Tibial artery (tissue), 4 donors: ENCODE measurements around the gene NOP9.
"Not testable (repeated sequence)": the region's sequence is repeated elsewhere in the genome, so short reads cannot be mapped to it uniquely, and the experiment has no call there.

ENCODE experiments used
- DNase-seq, 2 donors: peaks; one replicate each; pipeline ENCODE4 v3.0.0-alpha.2; 2019
- H3K27ac ChIP-seq, 2 donors: fragments of 200-600 bp; sonication (generic) in 1 of 2; 1 replicate in 1 of 2; 2 replicates in 1 of 2; pipeline ENCODE4 v1.5.1; 2018 to 2019; ENCODE audit warnings: mild to moderate bottlenecking in 1 of 2
- H3K27me3 ChIP-seq, 2 donors: fragments of 200-600 bp; sonication (generic) in 1 of 2; one replicate each; pipeline versions ENCODE4 v1.5.1 to v1.6.0; 2016 to 2019
- H3K36me3 ChIP-seq, 3 donors: fragments of 200-600 bp; sonication (generic) in 2 of 3; one replicate each; pipeline ENCODE4 v1.5.1; 2016 to 2019; ENCODE audit warnings: mild to moderate bottlenecking in 2 of 3
- H3K4me1 ChIP-seq, 4 donors: fragments of 200-600 bp; sonication (generic) in 2 of 4; 1 replicate in 3 of 4; 2 replicates in 1 of 4; pipeline ENCODE4 v1.5.1; 2016 to 2019
- H3K4me3 ChIP-seq, 2 donors: fragments of 200-600 bp; sonication (generic) in 1 of 2; 1 replicate in 1 of 2; 2 replicates in 1 of 2; pipeline ENCODE4 v1.5.1; 2018 to 2019; ENCODE audit warnings: mild to moderate bottlenecking in 2 of 2
- H3K9me3 ChIP-seq, 3 donors: fragments of 200-600 bp; sonication (generic) in 1 of 3; one replicate each; pipeline ENCODE4 v1.5.1; 2016 to 2019
- intact Hi-C: fragments of 100-400 bp; cut with DNase I; formaldehyde crosslinking; loops from one replicate; pipeline ENCODE4 v1.15.0; 2023; ENCODE audit warnings: low total_unique reads
- TF ChIP-seq, protein P1 (sequence below), 2 experiments: fragments of 200-600 bp in 1 of 2; fragments of 450-650 bp in 1 of 2; IDR thresholded peaks; one replicate each; pipeline ENCODE4 v1.5.1; 2017 to 2019; ENCODE audit warnings: antibody characterized with exemption in 2 of 2, mild to moderate bottlenecking in 1 of 2, moderate library complexity in 1 of 2

The NOP9 gene

DNA sequence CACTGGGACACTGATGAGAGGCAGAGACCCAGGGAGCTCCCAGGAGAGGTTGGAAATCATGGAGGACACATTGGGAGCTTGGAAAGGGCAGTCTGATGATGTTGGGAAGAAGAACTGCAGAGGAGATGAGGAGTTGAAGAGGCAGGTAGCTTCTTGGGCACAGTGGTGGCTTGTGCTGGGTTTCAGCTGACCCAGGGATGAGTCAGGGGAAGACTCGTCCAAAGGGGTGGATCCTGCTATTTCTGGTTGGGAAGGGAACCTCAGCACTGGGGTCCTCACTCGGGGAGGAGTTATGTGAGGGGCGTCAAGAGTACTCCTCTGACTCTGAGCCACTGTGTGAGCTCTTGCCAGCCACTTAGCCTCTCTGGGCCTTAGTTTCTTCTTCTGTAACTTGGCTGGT lies 23.7 kb downstream of the NOP9 start:
- Histone ChIP-seq H3K27ac (no peak overlapping the region), H3K36me3 (no peaks in the 10 kb centered on the region), H3K4me3 (no peak overlapping the region), H3K27me3 (peaks cover 0 to 26% of the 10 kb centered on the region in 2 donors), H3K9me3 (no peaks in the 10 kb centered on the region), H3K4me1 (no peaks in the 10 kb centered on the region)
- no peak for DNase-seq
- intact Hi-C loops, result no loop called here
- TF ChIP-seq, protein P1, sequence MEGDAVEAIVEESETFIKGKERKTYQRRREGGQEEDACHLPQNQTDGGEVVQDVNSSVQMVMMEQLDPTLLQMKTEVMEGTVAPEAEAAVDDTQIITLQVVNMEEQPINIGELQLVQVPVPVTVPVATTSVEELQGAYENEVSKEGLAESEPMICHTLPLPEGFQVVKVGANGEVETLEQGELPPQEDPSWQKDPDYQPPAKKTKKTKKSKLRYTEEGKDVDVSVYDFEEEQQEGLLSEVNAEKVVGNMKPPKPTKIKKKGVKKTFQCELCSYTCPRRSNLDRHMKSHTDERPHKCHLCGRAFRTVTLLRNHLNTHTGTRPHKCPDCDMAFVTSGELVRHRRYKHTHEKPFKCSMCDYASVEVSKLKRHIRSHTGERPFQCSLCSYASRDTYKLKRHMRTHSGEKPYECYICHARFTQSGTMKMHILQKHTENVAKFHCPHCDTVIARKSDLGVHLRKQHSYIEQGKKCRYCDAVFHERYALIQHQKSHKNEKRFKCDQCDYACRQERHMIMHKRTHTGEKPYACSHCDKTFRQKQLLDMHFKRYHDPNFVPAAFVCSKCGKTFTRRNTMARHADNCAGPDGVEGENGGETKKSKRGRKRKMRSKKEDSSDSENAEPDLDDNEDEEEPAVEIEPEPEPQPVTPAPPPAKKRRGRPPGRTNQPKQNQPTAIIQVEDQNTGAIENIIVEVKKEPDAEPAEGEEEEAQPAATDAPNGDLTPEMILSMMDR (IDR thresholded peaks at IDR 0.05), result no peak

DNA sequence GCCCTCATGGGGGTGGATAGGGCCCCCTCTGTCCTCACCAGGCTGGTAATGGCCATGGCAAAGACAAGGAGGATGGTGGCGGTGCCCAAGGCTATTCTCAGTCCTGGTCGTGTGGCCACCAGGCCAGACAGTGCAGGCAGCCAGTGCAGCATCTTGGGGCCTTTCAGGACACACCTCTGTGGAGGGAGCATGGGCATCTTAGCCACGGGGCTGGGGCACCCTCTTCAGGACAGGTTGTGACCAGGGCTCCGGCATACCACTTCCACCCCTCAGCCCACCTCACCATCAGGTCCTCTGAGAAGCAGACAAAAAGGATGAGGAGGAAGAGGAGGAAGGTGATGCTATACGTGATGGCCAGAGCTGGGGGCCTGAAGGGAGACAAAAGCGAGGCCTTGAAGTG lies 24.4 kb downstream of the NOP9 start:
- Histone ChIP-seq H3K9me3 (no peaks in the 10 kb centered on the region), H3K27me3 (peaks cover 0 to 19% of the 10 kb centered on the region in 2 donors), H3K36me3 (no peaks in the 10 kb centered on the region), H3K27ac (no peak overlapping the region), H3K4me3 (no peak overlapping the region), H3K4me1 (no peaks in the 10 kb centered on the region)
- no peak for DNase-seq
- intact Hi-C loops, result no loop called here
- TF ChIP-seq, protein P1 (IDR thresholded peaks at IDR 0.05), result no peak

DNA sequence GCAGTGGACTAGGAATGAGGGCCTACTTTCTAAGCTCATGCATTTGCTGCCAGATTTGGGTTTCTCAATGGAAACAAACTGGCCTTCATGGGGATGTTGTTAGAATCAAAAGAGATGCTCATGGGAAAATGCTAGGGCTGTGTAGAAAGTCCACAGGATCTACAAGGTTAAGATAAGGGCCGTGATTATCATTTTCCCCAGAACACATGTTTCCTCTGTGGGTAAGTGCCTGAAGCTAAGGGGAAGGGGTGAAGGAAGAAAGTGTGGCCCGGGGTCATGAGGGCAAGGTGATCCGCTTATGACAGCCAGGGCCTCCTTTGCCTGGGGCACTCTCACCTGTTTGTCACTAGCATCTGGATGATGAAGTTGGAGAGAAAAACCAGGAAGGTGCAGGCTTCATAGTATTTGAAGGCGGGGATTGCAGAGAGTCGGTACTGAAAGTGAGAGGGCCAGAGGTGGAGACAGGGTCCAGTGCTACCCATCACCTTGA lies 25.4 kb downstream of the NOP9 start:
- DNase-seq, result no peak
- Histone ChIP-seq H3K27ac (no peak overlapping the region), H3K27me3 (peaks cover 0 to 11% of the 10 kb centered on the region in 2 donors), H3K36me3 (no peaks in the 10 kb centered on the region), H3K4me1 (no peaks in the 10 kb centered on the region), H3K4me3 (no peak overlapping the region), H3K9me3 (no peaks in the 10 kb centered on the region)
- TF ChIP-seq, protein P1 (IDR thresholded peaks at IDR 0.05), result no peak
- intact Hi-C loops, result no loop called here

DNA sequence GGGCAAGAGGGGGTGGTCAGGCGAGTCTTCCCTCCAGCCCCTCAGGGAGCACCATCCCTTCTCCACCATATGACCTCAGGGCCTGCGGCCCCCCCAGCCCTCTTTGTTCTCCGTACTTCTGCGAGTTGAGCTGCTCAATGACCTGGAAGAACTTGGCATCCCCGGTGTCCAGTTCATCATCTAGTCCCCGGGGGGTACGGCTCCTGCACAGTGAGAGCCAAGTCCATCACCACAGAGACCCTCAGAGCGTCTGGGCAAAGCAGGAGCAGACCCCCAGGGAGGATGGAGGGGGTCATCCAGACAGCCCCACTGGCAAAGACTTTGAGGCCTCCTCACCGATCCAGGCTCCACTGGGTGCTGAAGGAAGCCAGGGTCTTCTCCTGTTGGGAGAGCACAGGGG lies 26.3 kb downstream of the NOP9 start:
- Histone ChIP-seq H3K9me3 (no peaks in the 10 kb centered on the region), H3K27me3 (peaks cover 0 to 7% of the 10 kb centered on the region in 2 donors), H3K36me3 (no peaks in the 10 kb centered on the region), H3K4me3 (no peak overlapping the region), H3K27ac (no peak overlapping the region), H3K4me1 (no peaks in the 10 kb centered on the region)
- intact Hi-C loops, result no loop called here
- TF ChIP-seq, protein P1 (IDR thresholded peaks at IDR 0.05), result no peak
- no peak for DNase-seq

DNA sequence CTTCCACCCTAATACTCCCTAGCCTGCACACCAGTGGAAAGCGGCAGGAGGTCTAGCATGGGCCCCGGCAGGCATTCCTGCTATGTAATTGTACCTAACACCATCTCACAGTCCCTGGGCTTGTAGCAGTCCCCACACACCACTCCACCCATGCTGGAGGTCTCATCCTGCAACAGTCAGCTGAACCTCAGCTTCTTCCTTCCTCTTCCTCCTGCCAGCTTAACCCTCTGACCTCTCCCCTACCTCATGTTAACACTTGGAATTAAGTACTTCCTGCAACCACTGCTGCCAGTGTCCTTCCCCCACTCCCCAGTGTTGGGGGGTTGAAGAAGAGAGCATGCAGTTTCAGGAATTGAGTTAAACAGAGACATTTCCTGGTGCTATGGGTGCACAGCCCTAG lies 27.7 kb downstream of the NOP9 start:
- intact Hi-C loops, result no loop called here
- H3K4me3 ChIP-seq, result no peak overlapping the region
- TF ChIP-seq, protein P1 (IDR thresholded peaks at IDR 0.05), result no peak
- no peak overlapping the region for H3K27ac ChIP-seq
- no peaks in the 10 kb centered on the region for H3K9me3 ChIP-seq
- no peak for DNase-seq
- H3K4me1 ChIP-seq, result peaks cover 0 to 8% (median 4%) of the 10 kb centered on the region in 4 donors
- H3K27me3 ChIP-seq, result peaks cover 0 to 7% of the 10 kb centered on the region in 2 donors
- H3K36me3 ChIP-seq, result no peaks in the 10 kb centered on the region

DNA sequence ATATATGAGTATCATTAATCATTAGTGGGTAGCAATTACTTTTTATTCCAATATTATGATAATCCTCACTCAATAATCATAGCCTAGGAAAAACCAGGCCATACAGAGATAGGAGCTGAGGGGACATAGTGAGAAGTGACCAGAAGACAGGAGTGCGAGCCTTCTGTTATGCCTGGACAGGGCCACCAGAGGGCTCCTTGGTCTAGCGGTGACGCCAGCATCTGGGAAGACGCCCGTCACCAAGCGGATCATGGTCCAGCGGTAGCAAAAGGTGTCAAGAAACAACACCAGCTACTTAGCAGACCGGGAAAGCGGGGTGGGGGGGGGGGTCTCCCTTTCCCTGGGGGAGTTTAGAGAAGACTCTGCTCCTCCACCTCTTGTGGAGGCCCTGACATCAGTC lies 28.3 kb downstream of the NOP9 start:
- H3K4me3 ChIP-seq, H3K9me3 ChIP-seq, H3K27ac ChIP-seq, H3K36me3 ChIP-seq, H3K27me3 ChIP-seq, intact Hi-C loops: not testable (repeated sequence)
- peak in 1 of 2 donors; percentile 56 for DNase-seq
- H3K4me1 ChIP-seq, result peaks cover 0 to 14% (median 10%) of the 10 kb centered on the region in 4 donors
- TF ChIP-seq, protein P1 (IDR thresholded peaks at IDR 0.05), result peak; percentile 58 to 73
